HEK293T (cell line): ENCODE data around the gene PDE8A.

Source experiments
- CTCF ChIA-PET: fragments of 350-600 bp; formaldehyde crosslinking; extraction: SDS; loops from one replicate; lab custom pipeline; 2021; ENCODE audit warnings: antibody characterized with exemption, inconsistent platforms; lab: Yijun Ruan, JAX
- POLR2A ChIA-PET: fragments of 350-600 bp; formaldehyde crosslinking; extraction: SDS; loops from one replicate; lab custom pipeline; 2020; ENCODE audit warnings: antibody characterized with exemption, inconsistent platforms; lab: Yijun Ruan, JAX
- DNase-seq: peaks from one replicate; pipeline ENCODE4 v3.0.0; 2012; ENCODE audit warnings: mixed read lengths; ENCODE audit errors: extremely low spot score
- ARNT ChIP-seq: fragments of 450-650 bp; IDR thresholded peaks from 2 replicates; pipeline ENCODE4 v1.6.1; 2017; ENCODE audit warnings: mild to moderate bottlenecking
- BHLHE40 ChIP-seq: fragments of 450-650 bp; IDR thresholded peaks from 2 replicates; pipeline ENCODE4 v1.6.1; 2016; ENCODE audit warnings: mild to moderate bottlenecking, moderate library complexity, borderline replicate concordance
- CTBP1 ChIP-seq: fragments of 450-650 bp; IDR thresholded peaks from 2 replicates; pipeline ENCODE4 v1.6.1; 2016; ENCODE audit warnings: borderline replicate concordance
- ELF4 ChIP-seq: fragments of 450-650 bp; IDR thresholded peaks from 2 replicates; pipeline ENCODE4 v1.6.1; 2017; ENCODE audit warnings: antibody characterized with exemption
- FOXA1 ChIP-seq: fragments of 450-650 bp; IDR thresholded peaks from 2 replicates; pipeline ENCODE4 v1.6.1; 2016; ENCODE audit warnings: mild to moderate bottlenecking
- FOXK2 ChIP-seq: fragments of 450-650 bp; IDR thresholded peaks from 2 replicates; pipeline ENCODE4 v1.6.1; 2016; ENCODE audit warnings: mild to moderate bottlenecking
- FOXM1 ChIP-seq: fragments of 450-650 bp; IDR thresholded peaks from 2 replicates; pipeline ENCODE4 v1.6.1; 2017; ENCODE audit warnings: mild to moderate bottlenecking, borderline replicate concordance
- HDGF ChIP-seq: fragments of 450-650 bp; IDR thresholded peaks from 2 replicates; pipeline ENCODE4 v1.6.1; 2017; ENCODE audit warnings: antibody characterized with exemption, borderline replicate concordance
- L3MBTL2 ChIP-seq: fragments of 450-650 bp; conservative IDR thresholded peaks from 2 replicates; pipeline ENCODE4 v1.6.1; 2016; ENCODE audit warnings: mild to moderate bottlenecking
- LEF1 ChIP-seq: fragments of 450-650 bp; IDR thresholded peaks from 2 replicates; pipeline ENCODE4 v1.6.1; 2017; ENCODE audit warnings: mild to moderate bottlenecking, borderline replicate concordance
- NFRKB ChIP-seq: fragments of 450-650 bp; IDR thresholded peaks from 2 replicates; pipeline ENCODE4 v1.6.1; 2016; ENCODE audit warnings: mild to moderate bottlenecking, moderate library complexity
- SP1 ChIP-seq: fragments of 450-650 bp; IDR thresholded peaks from 2 replicates; pipeline ENCODE4 v1.6.1; 2017
- SUZ12 ChIP-seq: fragments of 450-650 bp; IDR thresholded peaks from 2 replicates; pipeline ENCODE4 v1.6.1; 2016; ENCODE audit warnings: mild to moderate bottlenecking
- TARDBP ChIP-seq: fragments of 450-650 bp; IDR thresholded peaks from 2 replicates; pipeline ENCODE4 v1.6.1; 2016
- ZNF384 ChIP-seq: fragments of 450-650 bp; IDR thresholded peaks from 2 replicates; pipeline ENCODE4 v1.6.1; 2016
- TF ChIP-seq, protein P1 (sequence below): fragments of 450-650 bp; IDR thresholded peaks from 2 replicates; pipeline ENCODE4 v1.6.1; 2016

PDE8A gene

DNA sequence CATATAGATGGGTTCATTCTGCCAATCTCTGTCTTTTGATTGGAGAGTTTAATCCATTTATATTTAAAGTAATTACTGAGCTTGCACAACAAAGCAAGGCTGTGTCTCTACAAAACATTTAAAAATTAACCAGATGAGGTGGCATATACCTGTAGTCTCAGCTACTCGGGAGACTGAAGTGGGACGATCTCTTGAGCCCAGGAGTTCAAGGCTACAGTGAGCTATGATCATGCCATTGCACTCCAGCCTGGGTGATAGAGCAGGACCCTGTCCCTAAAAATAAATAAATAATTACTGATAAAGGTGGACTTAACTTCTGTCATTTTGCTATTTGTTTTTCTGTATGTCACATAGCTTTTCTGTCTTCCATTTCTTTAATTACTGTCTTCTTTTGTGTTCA lies 78.1 kb downstream of the PDE8A start:
- DNase-seq: no peak
- CTCF ChIA-PET: no interaction called here
- TF ChIP-seq BHLHE40 (no peak), LEF1 (no peak), HDGF (no peak), TARDBP (no peak), ELF4 (no peak), SUZ12 (no peak), L3MBTL2 (no peak), ARNT (no peak), SP1 (no peak), NFRKB (no peak), FOXM1 (no peak), FOXA1 (no peak), ZNF384 (no peak), CTBP1 (no peak), FOXK2 (no peak)
- TF ChIP-seq, protein P1, sequence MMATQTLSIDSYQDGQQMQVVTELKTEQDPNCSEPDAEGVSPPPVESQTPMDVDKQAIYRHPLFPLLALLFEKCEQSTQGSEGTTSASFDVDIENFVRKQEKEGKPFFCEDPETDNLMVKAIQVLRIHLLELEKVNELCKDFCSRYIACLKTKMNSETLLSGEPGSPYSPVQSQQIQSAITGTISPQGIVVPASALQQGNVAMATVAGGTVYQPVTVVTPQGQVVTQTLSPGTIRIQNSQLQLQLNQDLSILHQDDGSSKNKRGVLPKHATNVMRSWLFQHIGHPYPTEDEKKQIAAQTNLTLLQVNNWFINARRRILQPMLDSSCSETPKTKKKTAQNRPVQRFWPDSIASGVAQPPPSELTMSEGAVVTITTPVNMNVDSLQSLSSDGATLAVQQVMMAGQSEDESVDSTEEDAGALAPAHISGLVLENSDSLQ: no peak
- POLR2A ChIA-PET: no interaction called here

DNA sequence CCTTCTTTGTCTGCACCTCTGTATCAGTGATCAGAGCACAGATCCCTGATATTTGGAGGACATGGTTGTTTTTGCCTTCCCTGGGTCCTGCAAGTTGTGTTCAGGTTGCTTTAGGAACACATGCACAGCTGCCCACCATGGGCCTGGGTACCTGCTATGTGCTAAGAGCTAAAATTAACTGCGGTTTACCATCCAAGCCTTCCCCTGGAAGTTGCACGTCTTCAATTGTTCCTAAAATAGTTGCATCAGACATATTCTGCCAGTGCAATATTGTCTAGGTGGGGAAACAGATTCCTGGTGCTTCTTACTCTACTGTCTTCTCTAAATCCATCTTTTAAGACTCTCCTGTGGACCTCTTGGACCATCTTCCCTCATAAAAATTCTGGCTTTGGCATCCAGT lies 80.9 kb downstream of the PDE8A start:
- TF ChIP-seq SP1 (no peak), ARNT (no peak), ZNF384 (no peak), NFRKB (no peak), BHLHE40 (no peak), LEF1 (no peak)
- POLR2A ChIA-PET: no interaction called here
- CTCF ChIA-PET: no interaction called here
- DNase-seq: no peak

DNA sequence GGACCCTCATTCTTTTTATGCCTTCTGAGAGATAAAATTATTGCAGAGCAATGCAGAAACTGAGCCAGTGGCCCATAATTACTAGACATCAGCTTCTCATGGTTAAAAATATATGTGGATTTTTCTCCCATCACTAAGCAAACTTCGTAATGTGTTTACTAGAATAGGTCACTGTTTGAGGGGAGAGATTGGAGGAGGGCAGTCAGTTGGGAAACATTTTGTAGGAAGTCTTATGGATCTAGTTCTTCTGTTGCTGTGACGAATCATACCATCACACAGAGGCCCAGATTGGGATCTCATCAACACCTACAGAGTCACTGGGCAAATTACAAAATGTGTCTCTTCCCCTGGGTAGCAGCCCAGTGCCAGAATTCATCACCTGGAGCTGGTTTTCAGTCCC lies 81.4 kb downstream of the PDE8A start:
- ChIA-PET CTCF (no interaction called here), POLR2A (no interaction called here)

DNA sequence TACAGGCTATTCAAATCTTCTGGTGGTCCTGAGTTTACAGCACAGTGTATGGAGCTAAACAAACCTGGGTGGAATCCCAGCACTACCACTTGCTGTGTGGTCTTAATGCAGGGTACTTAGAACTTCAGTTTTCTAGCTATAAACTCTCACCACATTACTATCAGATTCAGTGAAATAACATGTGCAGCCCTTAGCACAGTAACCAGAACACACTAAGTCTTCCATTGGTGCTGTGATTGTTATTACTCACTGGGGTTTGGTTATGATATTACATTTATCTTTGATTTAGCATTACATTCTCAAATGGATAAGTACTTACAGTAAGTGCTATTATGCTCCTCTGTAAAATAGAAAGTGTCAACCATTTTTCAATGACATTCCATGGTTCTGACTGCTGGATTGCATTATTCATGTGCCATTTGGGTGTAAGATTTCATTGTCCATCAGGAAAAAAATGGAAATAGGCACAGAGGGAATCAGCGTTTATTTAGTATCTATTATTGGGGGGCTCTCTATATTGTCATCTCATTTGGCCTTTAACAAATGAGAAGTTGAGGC lies 81.9 kb downstream of the PDE8A start:
- TF ChIP-seq ELF4: no peak
- no peak for TF ChIP-seq ARNT
- no peak for TF ChIP-seq LEF1
- no peak for TF ChIP-seq FOXK2
- no peak for TF ChIP-seq NFRKB
- TF ChIP-seq FOXM1: no peak
- TF ChIP-seq L3MBTL2: no peak
- no peak for TF ChIP-seq SP1
- TF ChIP-seq TARDBP: no peak
- TF ChIP-seq HDGF: no peak
- TF ChIP-seq BHLHE40: no peak
- POLR2A ChIA-PET: no interaction called here
- no peak for DNase-seq
- CTCF ChIA-PET: interaction anchor here (1.0 kb wide), 1 partner anchor 26 kb away, joined by 3 read pairs; no protein-coding TSS in a partner anchor

More for the DNA sequence above, 81.4 kb downstream of the PDE8A start:
- TF ChIP-seq SP1 (no peak), LEF1 (no peak), FOXA1 (no peak), CTBP1 (no peak), BHLHE40 (no peak), FOXK2 (no peak), NFRKB (no peak), SUZ12 (no peak), ARNT (no peak), ZNF384 (no peak), FOXM1 (no peak), L3MBTL2 (no peak)
- TF ChIP-seq, protein P1: no peak
- no peak for DNase-seq

DNA sequence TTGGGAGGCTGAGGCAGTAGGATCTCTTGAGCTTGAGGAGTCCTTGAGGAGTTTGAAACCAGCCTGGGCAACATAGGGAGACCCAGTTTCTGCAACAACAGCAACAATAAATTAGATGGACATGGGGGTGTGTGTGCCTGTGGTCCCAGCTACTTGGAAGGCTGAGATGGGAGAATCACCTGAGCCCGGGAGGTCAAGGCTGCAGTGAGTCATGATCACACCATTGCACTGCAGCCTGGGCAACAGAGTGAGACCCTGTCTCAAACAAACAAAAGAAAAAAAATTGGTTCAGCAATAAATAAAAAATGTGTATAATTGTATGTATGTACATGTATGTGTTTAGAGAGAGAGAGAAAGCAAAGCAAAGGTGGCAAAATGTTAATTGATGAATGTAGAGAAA lies 83.1 kb downstream of the PDE8A start:
- CTCF ChIA-PET: no interaction called here
- POLR2A ChIA-PET: no interaction called here

DNA sequence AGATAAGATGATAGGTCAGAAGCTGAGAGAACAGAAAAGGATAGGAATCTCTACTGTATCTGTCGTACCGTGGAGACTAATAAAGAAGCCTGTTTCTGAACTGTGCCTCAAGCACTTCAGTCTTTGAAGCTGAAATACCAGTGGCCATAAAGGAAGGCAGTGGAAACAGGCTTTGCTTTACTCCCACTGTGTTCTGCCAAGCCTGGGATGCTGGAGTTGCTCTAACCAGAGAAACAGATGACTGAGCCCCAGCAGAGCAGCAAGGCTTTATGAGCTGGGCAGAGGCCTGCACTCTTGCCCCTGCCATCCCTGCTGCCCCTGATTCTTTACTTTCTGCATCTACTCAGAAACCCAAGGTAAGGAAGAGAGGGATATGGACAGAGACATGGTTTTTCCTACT lies 89.4 kb downstream of the PDE8A start:
- POLR2A ChIA-PET: no interaction called here
- CTCF ChIA-PET: no interaction called here
- DNase-seq: no peak
- TF ChIP-seq ELF4 (no peak), SUZ12 (no peak), CTBP1 (no peak), LEF1 (no peak), BHLHE40 (no peak), SP1 (no peak), TARDBP (no peak), ARNT (no peak)
- TF ChIP-seq, protein P1: no peak

More for the DNA sequence above, 83.1 kb downstream of the PDE8A start:
- DNase-seq: no peak
- TF ChIP-seq BHLHE40: no peak
- TF ChIP-seq FOXK2: no peak
- TF ChIP-seq FOXA1: no peak
- no peak for TF ChIP-seq ZNF384
- no peak for TF ChIP-seq ARNT
- TF ChIP-seq, protein P1: no peak
- TF ChIP-seq TARDBP: no peak
